Breast epithelium (tissue), 4 donors: ENCODE results near the gene GDPD5. TPM values are rescaled to one million over a fixed set of nuclear protein-coding genes. Genes with fewer than 3 reads are reported as not detected.

Experiments used
- DNase-seq, 2 donors: peaks; one replicate each; pipeline ENCODE4 v3.0.0-alpha.2; 2019; ENCODE audit warnings: low spot score in 2 of 2
- H3K27ac ChIP-seq, 2 donors: fragments of 200-600 bp; sonication (generic) in 1 of 2; one replicate each; pipeline ENCODE4 v1.5.1; 2016 to 2019; ENCODE audit warnings: mild to moderate bottlenecking in 1 of 2
- H3K27me3 ChIP-seq, 2 donors: fragments of 200-600 bp; sonication (generic) in 1 of 2; one replicate each; pipeline versions ENCODE4 v1.5.1 to v1.6.0; 2017 to 2019; ENCODE audit warnings: control low read depth in 1 of 2, mild to moderate bottlenecking in 1 of 2
- H3K36me3 ChIP-seq: fragments of 200-600 bp; one replicate; pipeline ENCODE4 v1.5.1; 2019
- H3K4me1 ChIP-seq, 2 donors: fragments of 200-600 bp; sonication (generic); one replicate each; pipeline ENCODE4 v1.5.1; 2016 to 2019; ENCODE audit warnings: control low read depth in 1 of 2
- H3K4me3 ChIP-seq, 3 donors: fragments of 200-600 bp; sonication (generic); 1 replicate in 2 of 3; 2 replicates in 1 of 3; pipeline ENCODE4 v1.5.1; 2016 to 2019; ENCODE audit warnings: mild to moderate bottlenecking in 3 of 3, moderate library complexity in 2 of 3
- H3K9me3 ChIP-seq, 2 donors: fragments of 200-600 bp; sonication (generic) in 1 of 2; one replicate each; pipeline ENCODE4 v1.5.1; 2016 to 2019; ENCODE audit warnings: control low read depth in 1 of 2
- POLR2A ChIP-seq: fragments of 450-650 bp; IDR thresholded peaks from one replicate; pipeline ENCODE4 v1.6.1; 2016; ENCODE audit warnings: antibody characterized with exemption, mild to moderate bottlenecking, moderate library complexity
- POLR2AphosphoS5 ChIP-seq, 3 donors: sonication (generic); formaldehyde crosslinking; IDR thresholded peaks; one replicate each; pipeline ENCODE4 v1.6.1; 2017; ENCODE audit warnings: antibody characterized with exemption in 3 of 3
- intact Hi-C: fragments of 100-400 bp; cut with DNase I; formaldehyde crosslinking; loops from one replicate; pipeline ENCODE4 v1.15.1; 2023; ENCODE audit warnings: low total_unique reads
- total RNA-seq, 3 donors: library from RNA; depleted of rRNA; stranded (reverse); fragments of >200 nt; gene quantifications; one replicate each; pipeline ENCODE4 v1.1.0, GENCODE V29; 2016
- TF ChIP-seq, protein P1 (sequence below), 3 donors: fragments of 450-650 bp; IDR thresholded peaks; one replicate each; pipeline ENCODE4 v1.5.1; 2016 to 2017; ENCODE audit warnings: antibody characterized with exemption in 3 of 3, mild to moderate bottlenecking in 3 of 3, moderate library complexity in 3 of 3

The GDPD5 gene
- total RNA-seq, 3 donors from 2014 or later, result 10.5 to 25.9 (median 14.8) TPM

DNA sequence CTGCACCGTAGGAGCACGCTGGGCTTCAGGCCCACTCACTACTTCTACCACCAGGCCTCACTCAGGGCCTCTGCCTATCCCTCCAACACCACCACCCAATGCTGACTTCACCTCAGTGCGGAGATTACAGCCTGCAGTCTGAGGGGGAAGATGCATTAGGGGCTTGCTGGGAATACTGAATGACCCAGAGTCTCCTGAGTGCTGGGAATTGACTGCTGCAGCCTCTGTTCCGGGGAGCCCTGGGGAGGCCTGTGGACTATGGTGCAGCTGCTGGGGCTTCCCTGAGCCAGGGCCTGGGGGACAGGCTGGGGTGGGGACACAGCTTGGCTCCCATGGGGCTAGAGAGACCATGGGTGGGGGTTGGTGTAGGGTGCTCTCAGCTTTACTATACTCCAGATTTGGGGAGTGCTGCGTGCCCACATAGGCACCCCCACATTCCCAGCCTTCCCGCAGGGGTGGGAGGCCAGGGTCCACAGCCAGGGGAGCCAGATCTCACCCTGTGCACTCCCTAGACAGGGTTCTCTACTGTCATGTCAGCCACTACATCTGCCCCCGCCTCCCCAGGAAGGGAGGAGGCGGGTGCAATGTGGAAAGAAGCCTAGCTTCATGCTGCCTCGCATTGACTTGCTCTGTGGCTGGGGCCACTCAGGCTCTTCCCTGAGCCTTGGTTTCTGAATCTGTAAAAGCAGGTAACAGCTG, 44.4 kb downstream of the GDPD5 start:
- no peaks in the 10 kb centered on the region for H3K36me3 ChIP-seq
- H3K4me1 ChIP-seq, result no peaks in the 10 kb centered on the region
- DNase-seq, result no peak
- no peaks in the 10 kb centered on the region for H3K27me3 ChIP-seq
- no peaks in the 10 kb centered on the region for H3K9me3 ChIP-seq
- TF ChIP-seq POLR2AphosphoS5 (IDR thresholded peaks at IDR 0.05) (no peak), POLR2A (no peak)
- TF ChIP-seq, protein P1, sequence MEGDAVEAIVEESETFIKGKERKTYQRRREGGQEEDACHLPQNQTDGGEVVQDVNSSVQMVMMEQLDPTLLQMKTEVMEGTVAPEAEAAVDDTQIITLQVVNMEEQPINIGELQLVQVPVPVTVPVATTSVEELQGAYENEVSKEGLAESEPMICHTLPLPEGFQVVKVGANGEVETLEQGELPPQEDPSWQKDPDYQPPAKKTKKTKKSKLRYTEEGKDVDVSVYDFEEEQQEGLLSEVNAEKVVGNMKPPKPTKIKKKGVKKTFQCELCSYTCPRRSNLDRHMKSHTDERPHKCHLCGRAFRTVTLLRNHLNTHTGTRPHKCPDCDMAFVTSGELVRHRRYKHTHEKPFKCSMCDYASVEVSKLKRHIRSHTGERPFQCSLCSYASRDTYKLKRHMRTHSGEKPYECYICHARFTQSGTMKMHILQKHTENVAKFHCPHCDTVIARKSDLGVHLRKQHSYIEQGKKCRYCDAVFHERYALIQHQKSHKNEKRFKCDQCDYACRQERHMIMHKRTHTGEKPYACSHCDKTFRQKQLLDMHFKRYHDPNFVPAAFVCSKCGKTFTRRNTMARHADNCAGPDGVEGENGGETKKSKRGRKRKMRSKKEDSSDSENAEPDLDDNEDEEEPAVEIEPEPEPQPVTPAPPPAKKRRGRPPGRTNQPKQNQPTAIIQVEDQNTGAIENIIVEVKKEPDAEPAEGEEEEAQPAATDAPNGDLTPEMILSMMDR (IDR thresholded peaks at IDR 0.05), result no peak
- H3K4me3 ChIP-seq, result no peak overlapping the region
- no peak overlapping the region for H3K27ac ChIP-seq
- intact Hi-C loops, result no loop called here

DNA sequence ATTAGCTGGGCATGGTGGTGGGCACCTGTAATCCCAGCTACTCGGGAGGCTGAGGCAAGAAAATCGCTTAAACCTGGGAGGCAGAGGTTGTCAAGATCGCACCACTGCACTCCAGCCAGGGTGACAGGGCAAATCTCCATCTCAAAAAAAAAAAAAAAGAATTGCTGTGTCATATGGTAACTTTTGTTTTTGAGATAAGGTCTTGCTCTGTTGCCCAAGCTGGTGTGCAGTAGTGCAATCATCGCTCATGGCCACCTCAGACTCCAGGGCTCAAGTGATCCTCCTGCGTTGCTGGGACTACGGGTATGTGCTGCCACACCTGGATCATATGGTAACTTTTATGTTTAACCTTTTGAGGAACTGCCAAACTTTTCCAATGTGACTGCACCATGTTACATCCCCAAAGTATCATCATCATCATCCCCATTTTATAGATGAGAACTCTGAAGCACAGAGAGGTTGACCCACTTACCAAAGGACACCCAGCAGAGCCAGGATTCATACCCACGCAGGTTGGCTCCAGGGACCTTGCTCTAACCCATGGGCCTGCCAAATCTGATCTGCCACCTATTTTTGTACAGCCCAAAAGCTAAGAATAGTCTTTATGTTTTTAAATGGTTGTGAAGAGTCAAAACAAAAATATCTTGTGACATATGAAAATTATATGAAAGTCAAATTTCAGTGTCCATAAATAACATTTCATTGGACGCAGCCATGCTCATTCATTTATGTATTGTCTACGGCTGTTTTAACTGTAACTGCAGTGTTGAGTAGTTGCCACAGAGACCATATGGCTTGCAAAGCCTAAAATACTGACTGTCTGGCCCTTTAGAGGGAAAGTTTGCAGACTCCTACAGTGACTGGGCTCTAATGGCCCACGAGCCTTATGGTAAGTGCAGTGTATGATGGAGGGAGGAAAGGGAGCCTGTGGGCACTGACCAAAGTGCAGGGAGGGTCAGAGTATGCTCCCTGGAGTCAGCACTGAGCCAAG, 45.3 kb downstream of the GDPD5 start:
- no peak overlapping the region for H3K27ac ChIP-seq
- H3K9me3 ChIP-seq, result no peaks in the 10 kb centered on the region
- intact Hi-C loops, result no loop called here
- TF ChIP-seq POLR2A (no peak), POLR2AphosphoS5 (IDR thresholded peaks at IDR 0.05) (no peak)
- TF ChIP-seq, protein P1 (IDR thresholded peaks at IDR 0.05), result no peak
- H3K4me3 ChIP-seq, result no peak overlapping the region
- no peaks in the 10 kb centered on the region for H3K36me3 ChIP-seq
- H3K4me1 ChIP-seq, result no peaks in the 10 kb centered on the region
- H3K27me3 ChIP-seq, result no peaks in the 10 kb centered on the region
- DNase-seq, result no peak

DNA sequence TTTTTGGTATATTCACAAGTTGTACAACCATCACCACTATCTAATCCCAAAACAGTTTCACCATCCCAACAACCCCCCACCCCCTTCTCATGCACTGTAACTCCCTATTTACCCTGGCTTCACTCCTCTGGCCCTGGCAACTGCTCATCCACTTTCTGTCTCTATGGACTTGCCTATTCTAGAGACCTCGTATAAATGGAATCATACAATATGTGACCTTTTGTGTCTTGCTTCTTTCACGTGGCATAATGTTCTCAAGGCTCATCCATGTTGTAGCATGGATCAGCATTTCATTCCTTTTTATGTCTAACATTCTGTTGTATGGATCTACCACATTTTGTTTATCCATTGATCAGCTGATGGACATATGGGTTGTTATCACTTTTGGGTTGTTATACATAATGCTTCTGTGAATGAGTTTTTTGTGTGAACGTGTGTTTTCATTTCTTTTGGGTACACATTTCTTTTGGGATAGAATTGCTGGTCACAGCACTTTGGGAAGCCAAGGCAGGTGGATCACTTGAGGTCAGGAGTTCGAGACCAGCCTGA, 46.1 kb downstream of the GDPD5 start:
- Histone ChIP-seq H3K9me3 (no peaks in the 10 kb centered on the region), H3K27ac (no peak overlapping the region), H3K27me3 (no peaks in the 10 kb centered on the region), H3K36me3 (no peaks in the 10 kb centered on the region), H3K4me3 (no peak overlapping the region), H3K4me1 (peaks cover 3% of the 10 kb centered on the region in 2 donors)
- no peak for TF ChIP-seq POLR2A
- TF ChIP-seq, protein P1 (IDR thresholded peaks at IDR 0.05), result no peak
- TF ChIP-seq POLR2AphosphoS5 (IDR thresholded peaks at IDR 0.05), result no peak
- intact Hi-C loops, result loop anchor here (5.0 kb wide), 1 partner anchor 1248 kb away; no protein-coding TSS in a partner anchor
- no peak for DNase-seq

DNA sequence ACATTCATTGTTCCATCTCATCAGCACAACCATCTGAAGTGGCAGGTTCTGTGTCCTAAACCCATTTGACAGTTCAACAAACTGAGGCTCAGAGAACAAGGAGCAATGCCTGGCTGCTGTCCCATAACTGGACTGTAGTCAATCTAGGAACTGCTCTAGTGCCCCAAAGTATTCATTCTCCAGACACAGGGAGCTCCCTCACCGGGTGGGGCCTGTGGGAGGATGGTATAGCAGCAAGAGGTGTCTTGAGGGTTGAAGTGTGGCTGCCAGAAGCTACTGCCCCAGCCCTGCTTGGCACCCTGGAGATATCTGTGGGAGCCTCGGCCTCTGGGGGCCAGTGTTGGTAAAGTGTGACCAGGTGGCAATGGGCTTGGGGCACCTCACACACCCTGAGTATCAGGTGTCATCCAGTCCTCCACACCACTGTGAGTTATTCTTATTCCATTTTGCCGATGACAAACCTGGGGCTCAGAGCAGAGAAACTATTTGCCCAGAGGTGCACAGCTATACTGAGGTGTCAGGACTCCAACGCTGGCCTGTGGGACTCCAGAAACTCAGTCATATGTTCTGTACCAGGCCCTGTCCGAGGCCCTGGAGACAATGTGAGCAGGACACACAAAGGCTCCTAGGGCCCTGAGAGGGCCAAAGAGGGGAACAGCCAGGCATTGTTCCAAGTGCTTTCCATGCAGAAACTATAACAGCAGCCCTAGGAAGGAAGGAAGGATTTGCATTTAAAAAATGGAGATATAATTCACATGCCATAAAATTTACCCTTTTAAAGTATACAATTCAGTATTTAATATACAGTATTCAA, 46.8 kb downstream of the GDPD5 start:
- Histone ChIP-seq H3K9me3 (no peaks in the 10 kb centered on the region), H3K36me3 (no peaks in the 10 kb centered on the region), H3K4me3 (no peak overlapping the region), H3K27me3 (no peaks in the 10 kb centered on the region), H3K27ac (no peak overlapping the region), H3K4me1 (peaks cover 3% of the 10 kb centered on the region in 2 donors)
- TF ChIP-seq, protein P1 (IDR thresholded peaks at IDR 0.05), result no peak
- no peak for TF ChIP-seq POLR2AphosphoS5 (IDR thresholded peaks at IDR 0.05)
- no peak for TF ChIP-seq POLR2A
- intact Hi-C loops, result loop anchor here (5.0 kb wide), 1 partner anchor 1248 kb away; no protein-coding TSS in a partner anchor
- no peak for DNase-seq
